ENCODE results near the gene PHF1. TPM values are rescaled to one million over a fixed set of nuclear protein-coding genes. Genes with fewer than 3 reads are reported as not detected.
"Not testable (repeated sequence)": the region's sequence is repeated elsewhere in the genome, so short reads cannot be mapped to it uniquely, and the experiment has no call there.

PHF1 gene
- 100 to 1,000 TPM in 1 of 2 donors, 10 to 100 TPM in 1; 98.2 to 132 TPM for total RNA-seq

DNA sequence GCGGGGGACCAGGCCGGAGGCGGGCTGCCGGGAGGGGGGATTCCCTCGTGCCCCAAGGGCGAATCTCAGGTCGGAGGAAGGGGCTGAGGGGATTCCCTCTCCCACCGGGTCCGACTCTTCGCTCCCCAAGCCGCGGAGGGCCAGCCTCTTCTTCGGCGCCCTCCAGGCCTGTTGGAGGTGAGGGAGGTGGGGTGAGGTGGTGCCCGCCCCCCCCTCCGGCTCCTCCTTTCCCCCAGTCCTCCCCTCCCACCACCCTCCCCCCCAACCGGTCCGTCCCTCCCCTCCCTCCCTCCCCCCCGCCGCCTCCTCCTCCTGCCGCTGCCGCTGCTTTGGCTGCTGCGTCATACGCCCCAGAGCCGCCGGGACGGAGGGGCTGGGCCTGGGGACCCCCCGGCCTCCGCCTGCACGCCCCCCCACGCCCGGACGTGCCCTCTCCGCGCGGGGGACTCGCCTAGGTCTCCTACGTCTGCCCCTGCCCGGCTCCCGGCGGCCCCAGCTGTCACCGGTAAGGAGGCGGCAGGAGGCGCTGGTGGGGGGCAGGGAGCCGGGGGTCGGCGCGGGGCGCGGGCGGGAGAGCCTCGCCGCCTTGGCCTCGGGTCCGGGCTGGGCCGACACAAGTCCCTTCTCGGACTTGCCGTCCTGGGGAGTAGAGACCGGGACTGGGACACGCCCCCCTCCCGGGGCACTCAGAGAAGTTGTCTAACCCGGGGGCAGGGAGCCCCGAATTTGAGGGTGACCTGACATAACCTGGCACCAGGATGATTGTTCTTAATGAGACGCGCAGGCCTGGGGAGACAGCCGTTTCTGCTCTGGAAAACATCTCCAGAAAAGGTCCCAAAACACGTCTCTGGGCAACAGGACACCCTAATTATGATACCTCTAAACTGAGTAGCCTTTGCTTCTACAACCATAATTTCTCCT, at the start of gene PHF1:
Gene PHF1, plus strand, starts transcription at position 304 of the 921 bp plus-strand sequence. CDS start 1,250 bp downstream, outside the sequence.
- peak; percentile 76 for DNase-seq (ENCODE audit: low spot score)
- H3K4me3 ChIP-seq, result peak within 1 kb of the TSS; percentile 100
- no peaks in the 10 kb centered on the region for H3K36me3 ChIP-seq
- peak; percentile 29 for TF ChIP-seq POLR2AphosphoS5 (IDR thresholded peaks at IDR 0.05)
- peak; percentile 69 for TF ChIP-seq POLR2A (IDR thresholded peaks at IDR 0.05)
- TF ChIP-seq, protein P1, sequence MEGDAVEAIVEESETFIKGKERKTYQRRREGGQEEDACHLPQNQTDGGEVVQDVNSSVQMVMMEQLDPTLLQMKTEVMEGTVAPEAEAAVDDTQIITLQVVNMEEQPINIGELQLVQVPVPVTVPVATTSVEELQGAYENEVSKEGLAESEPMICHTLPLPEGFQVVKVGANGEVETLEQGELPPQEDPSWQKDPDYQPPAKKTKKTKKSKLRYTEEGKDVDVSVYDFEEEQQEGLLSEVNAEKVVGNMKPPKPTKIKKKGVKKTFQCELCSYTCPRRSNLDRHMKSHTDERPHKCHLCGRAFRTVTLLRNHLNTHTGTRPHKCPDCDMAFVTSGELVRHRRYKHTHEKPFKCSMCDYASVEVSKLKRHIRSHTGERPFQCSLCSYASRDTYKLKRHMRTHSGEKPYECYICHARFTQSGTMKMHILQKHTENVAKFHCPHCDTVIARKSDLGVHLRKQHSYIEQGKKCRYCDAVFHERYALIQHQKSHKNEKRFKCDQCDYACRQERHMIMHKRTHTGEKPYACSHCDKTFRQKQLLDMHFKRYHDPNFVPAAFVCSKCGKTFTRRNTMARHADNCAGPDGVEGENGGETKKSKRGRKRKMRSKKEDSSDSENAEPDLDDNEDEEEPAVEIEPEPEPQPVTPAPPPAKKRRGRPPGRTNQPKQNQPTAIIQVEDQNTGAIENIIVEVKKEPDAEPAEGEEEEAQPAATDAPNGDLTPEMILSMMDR (IDR thresholded peaks at IDR 0.05), result no peak
- no peaks in the 10 kb centered on the region for H3K27me3 ChIP-seq (replicated peaks; ENCODE audit: insufficient read depth)
- no peaks in the 10 kb centered on the region for H3K9me3 ChIP-seq
- WGBS, result 1% methylated on average over 38 of the region's 67 CpGs
- intact Hi-C loops (cut with DNase I), result loop anchor here (1.0 to 10.0 kb wide), 3 partner anchors 20 to 436 kb away; partner anchors contain the start of genes KIFC1 and ZBTB22
- peak within 1 kb of the TSS; percentile 100 for H3K27ac ChIP-seq
- H3K4me1 ChIP-seq (replicated peaks), result peaks cover 6% of the 10 kb centered on the region

DNA sequence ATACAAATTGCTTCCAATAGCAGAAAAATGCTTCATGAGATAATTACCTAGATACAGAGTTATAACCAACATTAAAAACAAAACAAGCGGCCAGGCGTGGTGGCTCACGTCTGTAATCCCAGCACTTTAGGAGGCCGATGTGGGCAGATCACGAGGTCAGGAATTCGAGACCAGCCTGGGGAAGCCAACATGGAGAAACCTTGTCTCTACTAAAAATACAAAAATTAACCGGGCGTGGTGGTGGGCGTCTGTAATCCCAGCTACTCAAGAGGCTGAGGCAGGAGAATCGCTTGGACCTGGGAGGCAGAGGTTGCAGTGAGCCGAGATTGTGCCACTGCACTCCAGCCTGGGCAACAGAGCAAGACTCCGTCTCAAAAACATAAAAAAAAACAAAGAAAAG, 47.3 kb upstream of the PHF1 start:
- H3K27ac ChIP-seq; DNase-seq (ENCODE audit: low spot score); intact Hi-C loops (cut with DNase I); H3K9me3 ChIP-seq; H3K27me3 ChIP-seq (replicated peaks; ENCODE audit: insufficient read depth); H3K4me3 ChIP-seq; H3K36me3 ChIP-seq; H3K4me1 ChIP-seq (replicated peaks): not testable (repeated sequence)
- 76% methylated on average over 12 of the region's 12 CpGs for WGBS

DNA sequence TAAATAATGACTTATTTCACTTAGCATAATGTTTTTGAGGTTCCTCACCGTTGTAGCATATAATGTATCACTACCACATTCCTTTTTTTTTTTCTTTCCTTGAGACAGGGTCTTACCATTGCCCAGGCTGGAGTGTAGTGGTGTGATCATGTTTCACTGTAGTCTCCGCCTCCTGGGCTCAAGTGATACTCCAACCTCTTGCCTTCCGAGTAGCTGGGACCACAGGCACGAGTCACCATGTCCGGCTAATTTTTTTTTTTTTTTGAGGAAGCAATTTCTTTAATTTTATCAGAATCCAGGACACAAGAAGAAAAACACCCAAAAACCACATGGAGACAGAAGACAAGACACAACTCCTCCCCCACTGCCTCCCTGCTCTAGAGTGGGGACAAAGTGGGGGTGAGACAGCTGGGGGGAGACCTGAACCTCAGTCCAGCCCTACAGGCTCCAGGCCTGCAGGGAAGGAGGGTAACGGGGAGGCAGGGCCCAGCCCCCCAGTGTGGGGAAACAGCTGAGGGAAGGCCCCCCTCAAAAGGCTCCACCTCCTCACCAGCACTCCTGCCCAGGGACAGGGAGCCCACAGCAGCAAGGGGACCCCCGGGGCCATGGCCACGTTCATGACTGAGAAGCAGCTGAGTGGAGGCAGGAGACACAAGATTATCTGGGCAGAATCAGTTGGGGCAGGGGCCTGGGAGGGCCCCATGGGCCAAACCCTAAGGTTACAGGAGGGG, 46.2 kb upstream of the PHF1 start:
- DNase-seq (ENCODE audit: low spot score); H3K4me3 ChIP-seq; H3K4me1 ChIP-seq (replicated peaks); intact Hi-C loops (cut with DNase I); H3K27me3 ChIP-seq (replicated peaks; ENCODE audit: insufficient read depth); H3K36me3 ChIP-seq; H3K27ac ChIP-seq; H3K9me3 ChIP-seq: not testable (repeated sequence)
- WGBS, result 28% methylated on average over 7 of the region's 8 CpGs

DNA sequence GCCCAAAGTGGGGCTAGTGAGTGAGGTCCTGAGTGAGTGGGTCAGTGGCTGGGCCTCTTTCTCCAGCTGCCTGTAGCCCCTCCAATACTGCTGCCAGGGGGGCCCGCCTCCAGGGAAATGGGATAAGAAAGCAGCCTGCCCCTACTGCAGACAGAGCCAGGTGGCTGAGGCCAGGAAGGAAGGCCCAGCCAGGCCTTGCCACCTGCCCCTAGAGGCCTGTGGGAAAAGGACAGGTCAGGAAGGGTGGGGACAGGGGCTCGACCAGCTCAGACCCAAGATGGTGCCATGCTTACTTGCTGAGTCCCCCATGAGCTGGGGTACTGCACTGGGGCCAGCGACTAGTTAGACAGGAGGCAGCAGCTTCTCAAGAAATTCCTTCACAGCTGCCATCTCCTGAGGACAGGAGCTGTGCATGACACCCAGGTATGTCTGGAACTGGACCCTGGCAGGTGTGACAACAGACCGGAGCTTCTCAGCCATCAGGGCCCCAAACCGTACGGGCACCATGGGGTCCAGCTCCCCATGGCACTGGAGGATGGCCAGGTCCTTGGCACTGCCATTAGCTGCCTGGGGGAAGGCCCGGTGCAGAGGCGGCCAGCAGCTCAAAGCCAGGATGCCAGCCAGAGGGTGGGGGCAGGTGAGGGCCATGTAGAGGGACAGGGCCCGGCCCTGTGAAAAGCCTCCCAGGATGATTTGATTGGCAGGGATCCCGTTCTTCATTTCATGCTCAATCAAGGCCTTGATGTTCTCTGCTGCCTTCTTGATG, 45.4 kb upstream of the PHF1 start:
- H3K27me3 ChIP-seq (replicated peaks; ENCODE audit: insufficient read depth); intact Hi-C loops (cut with DNase I); H3K27ac ChIP-seq; H3K4me1 ChIP-seq (replicated peaks); H3K4me3 ChIP-seq; H3K36me3 ChIP-seq; DNase-seq (ENCODE audit: low spot score); H3K9me3 ChIP-seq: not testable (repeated sequence)
- 80% methylated on average over 10 of the region's 10 CpGs for WGBS

DNA sequence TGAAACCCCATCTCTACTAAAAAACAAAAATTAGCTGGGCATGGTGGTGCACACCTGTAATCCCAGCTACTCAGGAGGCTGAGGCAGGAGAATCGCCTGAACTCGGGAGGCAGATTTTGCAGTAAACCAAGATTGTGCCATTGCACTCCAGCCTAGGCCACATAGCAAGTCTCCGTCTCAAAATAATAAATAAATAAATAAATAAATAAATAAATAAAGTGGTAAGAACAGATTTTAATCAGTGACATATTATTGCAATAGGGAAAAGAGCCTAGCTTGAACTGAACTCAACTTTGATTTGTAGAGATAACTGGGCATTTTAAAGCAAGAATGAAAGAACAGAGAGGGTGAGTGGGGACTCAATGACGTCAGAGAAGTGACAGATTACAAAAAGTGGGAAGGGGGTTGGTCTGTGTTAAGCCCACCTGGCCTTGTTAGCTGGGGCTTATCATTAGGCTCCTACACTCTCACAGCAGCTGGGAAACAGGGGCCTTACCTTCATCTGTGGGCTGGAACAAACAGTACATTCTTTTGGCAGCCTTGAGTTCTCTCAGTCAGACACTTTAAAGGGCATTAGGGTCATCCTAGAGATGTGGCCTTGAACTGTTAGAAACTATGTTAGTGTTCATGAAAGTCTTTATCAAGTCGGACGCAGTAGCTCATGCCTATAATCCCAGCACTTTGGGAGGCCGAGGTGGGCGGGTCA, 43.7 kb upstream of the PHF1 start:
- intact Hi-C loops (cut with DNase I), result no loop called here
- no peak for DNase-seq (ENCODE audit: low spot score)
- no peaks in the 10 kb centered on the region for H3K9me3 ChIP-seq
- H3K4me3 ChIP-seq, result no peak overlapping the region
- no peaks in the 10 kb centered on the region for H3K27me3 ChIP-seq (replicated peaks; ENCODE audit: insufficient read depth)
- WGBS, result 93% methylated on average over 8 of the region's 8 CpGs
- TF ChIP-seq POLR2AphosphoS5 (IDR thresholded peaks at IDR 0.05), result no peak
- TF ChIP-seq, protein P1 (IDR thresholded peaks at IDR 0.05), result no peak
- TF ChIP-seq POLR2A (IDR thresholded peaks at IDR 0.05), result no peak
- no peaks in the 10 kb centered on the region for H3K36me3 ChIP-seq
- no peak overlapping the region for H3K27ac ChIP-seq
- H3K4me1 ChIP-seq (replicated peaks), result no peaks in the 10 kb centered on the region

DNA sequence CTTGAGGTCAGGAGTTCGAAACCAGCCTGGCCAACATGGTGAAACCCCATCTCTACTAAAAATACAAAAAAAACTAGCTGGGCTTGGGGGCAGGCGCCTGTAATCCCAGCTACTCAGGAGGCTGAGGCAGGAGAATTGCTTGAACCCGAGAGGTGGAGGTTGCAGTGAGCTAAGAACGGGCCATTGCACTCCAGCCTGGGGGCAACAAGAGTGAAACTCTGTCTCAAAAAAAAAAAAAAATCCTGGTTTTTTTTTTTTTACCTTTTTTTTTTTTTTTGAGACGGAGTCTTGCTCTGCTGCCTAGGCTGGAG, 43.1 kb upstream of the PHF1 start:
- H3K36me3 ChIP-seq; DNase-seq (ENCODE audit: low spot score); H3K4me1 ChIP-seq (replicated peaks); H3K27ac ChIP-seq; H3K27me3 ChIP-seq (replicated peaks; ENCODE audit: insufficient read depth); intact Hi-C loops (cut with DNase I); H3K9me3 ChIP-seq; H3K4me3 ChIP-seq: not testable (repeated sequence)
- 97% methylated on average over 5 of the region's 5 CpGs for WGBS

DNA sequence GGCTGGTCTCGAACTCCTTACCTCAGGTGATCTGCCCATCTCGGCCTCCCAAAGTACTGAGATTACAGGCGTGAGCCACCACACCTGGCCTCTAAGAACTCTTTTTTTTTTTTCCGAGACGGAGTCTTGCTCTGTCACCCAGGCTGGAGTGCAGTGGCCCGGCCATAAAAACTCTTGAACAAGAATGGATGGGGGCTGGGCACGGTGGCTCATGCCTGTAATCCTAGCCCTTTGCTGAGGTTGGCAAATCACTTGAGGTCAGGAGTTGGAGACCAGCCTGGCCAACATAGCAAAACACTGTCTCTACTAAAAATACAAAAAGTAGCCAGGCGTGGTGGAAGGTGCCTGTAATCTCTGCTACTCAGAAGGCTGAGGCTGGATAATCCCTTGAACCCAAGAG, 38.9 kb upstream of the PHF1 start:
- not testable (repeated sequence) for H3K9me3 ChIP-seq

More for the DNA sequence above, 38.9 kb upstream of the PHF1 start:
- H3K4me3 ChIP-seq; DNase-seq (ENCODE audit: low spot score); H3K27ac ChIP-seq; H3K27me3 ChIP-seq (replicated peaks; ENCODE audit: insufficient read depth); intact Hi-C loops (cut with DNase I); H3K36me3 ChIP-seq: not testable (repeated sequence)
- peaks cover 18% of the 10 kb centered on the region for H3K4me1 ChIP-seq (replicated peaks)
- WGBS, result 84% methylated on average over 8 of the region's 8 CpGs

All from prostate gland (tissue), 2 donors.